GM19463 (cell line): ENCODE measurements around the gene PCBP4.
"Not testable (repeated sequence)": the region's sequence is repeated elsewhere in the genome, so short reads cannot be mapped to it uniquely, and the experiment has no call there.

Experiments
- ATAC-seq: cut with Tn5 transposase; IDR thresholded peaks from one replicate; pipeline ENCODE4 v1.9.1; 2021; ENCODE audit warnings: mild to moderate bottlenecking, moderate library complexity; ENCODE audit not compliant: unreplicated experiment

Gene PCBP4

DNA sequence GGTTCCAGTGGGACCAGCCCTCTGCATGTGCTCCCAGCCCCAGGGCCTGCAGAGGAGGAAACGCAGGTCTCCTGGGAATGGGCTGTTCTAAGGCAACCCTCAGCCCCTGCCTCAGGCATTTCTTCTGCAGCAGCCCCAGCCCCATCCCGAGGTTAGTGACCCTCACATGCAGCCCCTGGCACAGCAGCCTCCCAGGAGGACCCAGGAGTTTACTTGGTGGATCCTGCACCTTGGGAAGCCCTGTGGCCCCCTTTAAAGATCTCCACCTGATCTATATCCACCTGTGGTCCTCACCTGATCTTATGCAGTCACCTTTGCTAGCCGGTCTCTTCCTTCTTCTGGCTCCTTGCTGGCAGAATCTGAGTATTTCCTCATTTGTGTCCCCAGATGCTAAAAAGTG, 38.3 kb downstream of the PCBP4 start:
- not testable (repeated sequence) for ATAC-seq

DNA sequence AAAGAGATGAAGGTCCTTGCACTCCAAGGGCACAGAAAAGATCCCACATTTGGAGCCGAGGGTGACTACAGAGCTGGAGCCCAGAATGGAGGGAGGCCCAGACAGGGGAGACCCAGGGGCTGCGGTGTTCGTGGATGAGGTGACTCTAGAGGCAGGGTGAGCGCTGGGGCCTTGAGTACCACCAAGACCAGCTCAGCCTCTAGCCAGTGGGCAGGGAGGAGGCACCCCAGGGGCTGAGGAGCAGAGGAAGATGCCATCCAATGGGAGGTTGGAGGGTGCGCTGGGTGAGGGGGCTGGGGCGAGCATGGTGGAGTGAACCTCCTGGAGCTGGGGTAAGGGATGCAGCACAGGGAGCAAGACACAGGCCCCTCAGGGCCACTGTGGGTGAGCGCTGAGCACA, 38.8 kb downstream of the PCBP4 start:
- ATAC-seq, result no peak

DNA sequence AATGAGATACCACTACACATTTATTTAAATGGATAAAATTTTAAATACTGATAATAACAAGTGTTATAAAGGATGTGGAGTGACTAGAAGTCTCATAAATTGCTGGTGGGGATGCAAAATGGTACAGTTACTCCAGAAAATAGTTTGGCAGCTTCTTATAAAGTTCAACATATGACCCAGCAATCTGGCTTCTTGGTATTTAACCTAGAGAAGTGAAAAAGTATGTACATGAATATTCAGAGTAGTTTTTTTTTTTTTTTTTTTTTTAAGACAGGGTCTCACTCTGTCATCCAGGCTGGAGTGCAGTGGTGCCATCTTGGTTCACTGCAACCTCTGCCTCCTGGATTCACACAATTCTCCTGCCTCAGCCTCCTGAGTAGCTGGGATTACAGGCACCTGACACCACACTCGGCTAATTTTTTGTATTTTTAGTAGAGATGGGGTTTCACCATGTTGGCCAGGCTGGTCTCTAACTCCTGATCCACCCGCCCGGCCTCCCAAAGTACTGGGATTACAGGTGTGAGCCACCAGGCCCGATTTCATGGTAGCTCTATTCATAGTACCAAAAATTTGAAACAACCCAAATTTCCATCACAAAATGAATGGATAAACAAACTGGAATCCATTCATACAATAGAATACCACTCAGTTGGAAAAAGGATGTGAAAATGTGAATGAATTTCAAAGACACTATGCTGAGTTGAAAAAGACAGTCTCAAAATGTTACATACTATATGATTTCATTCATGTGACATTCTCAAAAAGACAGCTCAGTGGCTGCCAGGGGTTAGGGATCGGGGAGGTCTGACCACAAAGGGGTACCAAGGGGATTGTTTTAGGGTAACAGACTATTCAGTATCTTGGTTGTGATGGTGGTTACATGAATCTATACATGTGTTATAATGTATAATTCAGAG, 39.9 kb downstream of the PCBP4 start:
- ATAC-seq, result no peak

DNA sequence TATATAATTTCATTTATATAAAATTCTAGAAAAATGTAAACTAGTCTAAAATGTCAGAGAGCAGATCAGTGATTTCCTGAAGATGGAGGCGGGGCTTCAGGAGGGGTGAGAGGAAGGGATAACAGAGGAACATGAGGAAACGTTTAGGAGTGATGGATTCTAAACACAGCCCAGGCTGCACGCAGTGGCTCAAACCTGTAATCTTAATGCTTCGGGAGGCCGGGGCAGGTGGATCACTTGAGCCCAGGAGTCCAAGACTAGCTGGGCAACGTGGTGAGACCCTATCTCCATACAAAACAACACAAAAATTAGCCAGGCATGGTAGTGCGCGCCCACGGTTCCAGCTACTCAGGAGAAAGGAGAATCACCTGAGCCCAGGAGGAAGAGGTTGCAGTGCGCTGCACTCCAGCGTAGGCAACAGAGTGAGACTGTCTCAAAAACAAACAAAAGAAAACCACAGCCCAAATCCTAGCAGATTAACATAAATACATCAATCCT, 46.1 kb downstream of the PCBP4 start:
- ATAC-seq, result no peak

DNA sequence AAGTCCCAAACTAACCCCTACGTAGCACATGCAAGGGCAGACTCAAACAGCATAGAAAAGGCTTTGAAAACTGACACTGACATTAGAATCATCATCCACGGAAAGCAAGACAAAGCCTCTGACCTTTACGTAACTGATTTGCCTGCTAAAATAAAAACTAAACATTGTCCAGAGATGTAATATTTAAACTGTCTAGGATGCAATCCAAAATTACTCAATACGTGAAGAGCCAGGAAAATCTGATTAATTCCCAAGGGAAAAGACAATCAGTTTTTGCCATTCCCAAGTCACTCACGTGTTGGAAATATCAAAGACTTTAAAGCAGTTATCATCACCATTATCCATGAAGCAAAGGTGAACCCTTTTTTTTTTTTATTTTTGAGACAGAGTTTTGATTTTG, 50.8 kb downstream of the PCBP4 start:
- ATAC-seq, result no peak

DNA sequence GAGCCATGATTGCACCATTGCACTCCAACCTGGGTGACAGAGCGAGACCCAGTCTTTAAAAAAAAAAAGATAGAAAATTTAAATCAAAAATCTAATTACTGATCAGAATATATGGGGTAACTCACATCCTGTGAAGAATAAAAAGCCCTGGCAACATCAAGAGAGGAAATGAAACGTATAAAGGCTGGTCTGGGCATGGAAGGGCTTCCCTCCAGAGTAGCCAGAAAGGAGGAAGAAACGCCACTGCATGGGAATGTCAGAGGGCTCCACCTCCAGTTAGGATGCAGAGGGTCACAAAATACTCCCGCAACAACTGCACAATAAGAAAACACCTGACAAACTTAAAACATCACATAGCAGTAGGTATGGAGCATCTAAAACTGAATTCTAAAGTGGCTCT, 59.2 kb downstream of the PCBP4 start:
- ATAC-seq, result no peak
